Stimulated activated CD4-positive, alpha-beta T cell treated with anti-CD3 and anti-CD28 coated beads, TNF-alpha, amount 100 ng/mL, for 24 hours (primary cell): Measurements from ENCODE around the gene OR10G2.
"Not testable (repeated sequence)": the region's sequence is repeated elsewhere in the genome, so short reads cannot be mapped to it uniquely, and the experiment has no call there.

Experiments used
- DNase-seq, 3 experiments: peaks; one replicate each; pipeline ENCODE4 v3.0.0-alpha.2; 2020; ENCODE audit warnings: low read depth in 3 of 3

The OR10G2 gene, protein sequence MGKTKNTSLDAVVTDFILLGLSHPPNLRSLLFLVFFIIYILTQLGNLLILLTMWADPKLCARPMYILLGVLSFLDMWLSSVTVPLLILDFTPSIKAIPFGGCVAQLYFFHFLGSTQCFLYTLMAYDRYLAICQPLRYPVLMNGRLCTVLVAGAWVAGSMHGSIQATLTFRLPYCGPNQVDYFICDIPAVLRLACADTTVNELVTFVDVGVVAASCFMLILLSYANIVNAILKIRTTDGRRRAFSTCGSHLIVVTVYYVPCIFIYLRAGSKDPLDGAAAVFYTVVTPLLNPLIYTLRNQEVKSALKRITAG

DNA sequence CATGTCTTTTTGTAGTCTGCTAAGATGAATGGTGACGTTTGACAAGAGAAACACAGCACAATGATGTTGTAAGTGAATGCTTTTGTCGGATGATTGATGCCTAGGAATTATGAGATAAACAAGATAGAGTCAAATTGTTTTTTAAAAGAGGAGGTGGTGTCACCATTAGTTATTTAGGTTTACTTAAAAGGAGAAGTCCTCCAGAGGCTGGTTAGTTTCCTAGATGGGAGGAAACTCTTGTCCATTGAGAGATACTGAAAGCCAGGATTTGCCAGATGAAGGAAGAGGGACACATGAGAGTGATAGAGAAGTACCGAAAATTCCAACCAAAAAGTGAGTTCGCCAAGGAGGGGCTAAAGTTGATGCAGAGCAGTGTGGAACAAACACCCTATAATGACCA, at the start of gene OR10G2:
OR10G2 (minus strand) TSS at position 101 of the 400 bp plus-strand sequence; CDS start at position 3, 98 bp downstream.
- no peak for DNase-seq

DNA sequence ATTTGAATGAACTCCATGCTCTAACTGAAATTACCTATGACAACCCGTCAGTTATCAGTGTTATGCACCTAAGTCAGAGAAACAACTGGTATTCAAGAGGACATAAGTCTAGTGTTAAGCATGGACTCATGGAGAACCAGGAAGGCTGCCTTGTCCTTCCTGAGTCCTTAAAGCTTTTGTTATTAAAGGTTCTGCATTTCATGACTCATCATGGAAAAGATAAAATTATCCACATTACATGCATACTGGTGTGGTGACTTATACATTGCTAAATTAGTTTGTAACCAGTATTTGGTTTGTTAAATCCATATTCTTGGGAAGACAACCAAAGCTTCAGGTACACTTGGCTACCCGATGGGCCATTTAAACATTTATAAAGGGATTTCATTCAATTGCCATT, 45.3 kb upstream of the OR10G2 start:
- no peak for DNase-seq

DNA sequence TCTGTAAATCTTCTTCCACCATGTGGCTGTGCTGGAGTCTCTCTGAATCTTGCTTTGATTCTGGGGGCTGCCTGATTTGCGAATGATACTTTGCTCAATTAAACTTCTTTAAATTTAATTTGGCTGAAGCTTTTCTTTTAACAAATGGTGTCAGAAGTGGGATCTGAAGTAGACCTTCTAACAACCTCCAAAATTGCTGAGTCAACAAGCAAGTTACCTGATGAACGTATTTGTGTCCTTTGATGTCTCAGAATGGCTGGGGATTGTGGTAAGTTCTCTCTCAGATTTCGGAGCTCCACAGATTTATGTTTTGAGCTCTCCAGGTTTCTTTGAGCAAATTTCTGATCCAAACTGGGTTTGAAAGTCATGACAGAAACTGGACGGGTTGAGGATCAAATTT, 40.8 kb upstream of the OR10G2 start:
- no peak for DNase-seq

DNA sequence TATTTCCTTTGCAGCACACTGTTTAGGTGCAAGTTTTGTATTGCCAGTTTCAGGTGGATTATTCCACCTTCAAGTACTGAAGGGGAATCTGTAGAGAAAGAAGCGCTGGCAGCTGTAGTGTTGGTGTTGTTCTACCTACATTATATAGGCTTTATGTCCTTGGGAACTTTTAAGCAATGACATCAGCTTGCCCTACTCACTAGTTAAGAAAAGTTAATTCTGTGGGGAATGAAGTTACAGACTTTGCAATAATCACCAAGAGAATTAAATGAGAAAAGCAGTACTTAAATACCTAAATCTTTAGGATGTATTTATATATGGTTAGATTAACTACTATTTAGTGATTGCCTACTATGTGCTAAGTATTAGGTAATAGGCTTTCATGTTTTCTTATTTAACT, 39.0 kb upstream of the OR10G2 start, which contains the start of gene OR4E1:
OR4E1 (minus strand) TSS at position 101 of the 400 bp plus-strand sequence. CDS start 2,883 bp downstream, outside the sequence.
- no peak for DNase-seq

DNA sequence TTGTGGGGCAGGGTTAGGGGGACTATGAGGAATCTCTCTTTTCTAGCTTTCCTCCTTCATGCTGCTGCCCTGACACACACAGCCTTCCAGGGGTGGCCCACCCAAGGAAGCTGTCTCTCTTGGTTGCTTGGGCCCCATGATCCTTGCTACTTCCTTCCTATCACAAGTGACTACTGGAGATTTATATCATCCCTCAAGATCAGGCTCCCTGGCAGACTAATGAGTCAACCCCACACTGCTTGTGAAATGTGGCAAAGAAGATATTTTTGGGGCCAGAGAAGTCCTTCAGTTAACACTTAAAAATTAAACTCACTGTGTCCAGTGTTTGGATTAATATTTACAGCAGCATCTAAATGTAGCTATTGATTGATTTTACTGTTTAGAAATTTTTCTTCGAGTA, 37.4 kb upstream of the OR10G2 start:
- DNase-seq = no peak

DNA sequence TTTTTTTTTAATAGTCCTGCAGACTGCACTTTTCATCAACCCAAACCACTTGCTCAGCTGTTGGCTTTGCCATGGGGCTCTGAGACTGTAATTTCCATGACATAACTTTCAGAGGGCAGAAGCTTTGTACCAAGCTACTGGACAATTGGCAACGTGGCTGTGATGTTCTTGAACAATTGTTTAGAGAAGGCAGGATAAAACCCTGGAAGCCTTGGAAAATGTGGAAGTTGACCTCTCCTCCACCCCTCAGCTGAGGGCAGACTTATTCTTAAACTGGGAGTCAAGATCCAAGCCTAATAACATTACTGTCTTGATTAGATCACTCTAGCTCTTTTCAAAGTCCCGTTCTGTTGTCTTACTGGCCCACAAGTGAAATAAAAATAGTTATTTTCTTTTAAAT, 36.6 kb upstream of the OR10G2 start:
- DNase-seq = no peak

DNA sequence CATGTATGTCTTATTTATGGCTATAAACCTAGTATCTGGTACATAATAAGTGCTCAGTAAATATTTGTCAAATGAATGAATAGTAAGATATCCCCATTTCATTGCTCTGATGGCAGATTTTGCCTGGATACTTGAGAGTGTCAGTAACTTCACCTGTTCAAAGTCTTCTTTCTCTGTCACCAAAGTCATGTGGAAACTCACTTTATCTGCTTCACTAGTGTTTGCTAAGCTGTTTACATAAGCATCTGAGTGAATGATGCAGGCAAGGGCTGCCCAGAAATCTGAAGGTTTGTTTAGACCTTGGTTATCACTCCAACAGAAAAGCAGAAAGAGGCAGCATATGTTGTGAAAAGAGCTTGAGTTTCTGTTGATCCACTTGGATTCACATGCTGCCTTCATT, 34.5 kb upstream of the OR10G2 start:
- no peak for DNase-seq

DNA sequence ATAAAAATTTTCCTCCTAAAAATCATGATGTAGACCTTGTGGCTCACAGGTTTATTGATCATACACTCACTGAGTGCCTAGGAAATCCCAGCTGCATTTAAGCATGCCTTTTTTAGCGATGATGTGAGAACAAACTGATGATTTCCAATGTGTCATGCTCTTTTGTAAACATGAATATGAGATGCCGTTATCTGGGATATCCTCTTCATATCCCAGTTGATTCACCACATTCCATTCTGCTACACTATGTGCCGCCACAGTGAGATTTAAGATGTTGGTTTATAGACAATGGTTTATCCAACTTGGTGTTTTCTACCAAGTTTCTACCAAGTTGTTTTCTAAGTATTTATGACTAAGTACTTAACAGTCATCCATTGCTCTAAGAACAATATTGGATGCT, 33.6 kb upstream of the OR10G2 start:
- DNase-seq = no peak

DNA sequence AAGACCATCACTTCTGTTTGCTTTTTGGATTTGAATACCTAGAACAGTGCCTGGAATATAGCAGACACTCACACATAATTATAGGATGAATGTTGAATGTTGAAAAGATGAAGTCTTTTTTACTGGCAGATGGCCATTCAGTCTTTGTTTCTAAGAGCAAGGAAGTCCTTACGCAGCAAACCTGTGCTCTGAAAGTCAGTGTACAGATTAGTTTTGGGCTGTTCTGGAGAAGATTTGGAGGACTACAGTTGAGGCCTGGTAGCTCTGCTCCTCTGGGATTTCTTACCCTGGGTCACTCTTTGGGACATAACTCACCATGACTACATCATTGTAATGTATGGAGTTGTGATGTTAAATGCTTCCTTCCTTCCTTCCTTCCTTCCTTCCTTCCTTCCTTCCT, 22.2 kb upstream of the OR10G2 start:
- no peak for DNase-seq

DNA sequence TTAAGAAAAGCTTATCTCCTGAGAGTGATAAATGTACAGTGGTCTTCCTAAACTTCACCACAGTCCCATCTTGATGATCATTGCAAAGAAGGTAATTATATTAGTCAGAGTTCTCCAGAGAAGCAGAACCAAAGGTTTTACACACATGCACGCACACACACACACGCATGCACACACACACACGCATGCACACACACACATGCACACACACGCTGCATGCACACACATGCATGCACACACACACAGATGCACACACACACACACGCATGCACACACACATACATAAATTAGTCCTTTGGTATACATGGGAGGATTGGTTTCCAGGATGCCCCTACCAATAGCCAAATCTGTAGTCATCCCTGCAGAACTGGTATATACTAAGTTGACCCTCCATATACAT, 19.5 kb upstream of the OR10G2 start:
- no peak for DNase-seq

DNA sequence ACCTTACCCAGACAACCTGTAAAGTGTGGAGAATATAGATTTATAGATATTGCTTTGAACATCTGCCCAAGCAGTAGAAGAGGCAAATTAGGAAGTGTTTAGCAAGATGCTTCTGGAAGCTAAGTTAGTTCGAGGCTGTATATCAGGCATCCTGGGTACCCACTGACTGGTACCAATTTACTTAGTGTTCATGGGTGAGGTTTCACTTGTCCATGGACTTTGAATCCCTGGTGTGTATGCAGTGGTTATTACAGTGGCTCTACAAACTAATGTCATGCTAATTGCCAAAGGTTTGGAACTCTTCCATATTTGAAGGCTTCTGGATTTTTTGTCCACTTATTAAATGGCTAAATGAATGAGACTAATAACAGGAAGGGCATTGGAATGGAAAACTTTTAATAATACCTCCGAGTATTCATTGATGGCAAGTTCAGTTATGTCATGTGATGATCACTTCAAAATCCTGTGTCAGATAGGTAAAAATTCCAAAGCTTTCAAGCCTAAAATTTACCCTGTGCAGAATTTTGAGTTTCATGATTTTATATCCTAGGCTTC, 18.7 kb upstream of the OR10G2 start, which contains the start of gene OR4E2:
OR4E2 (plus strand) TSS at position 505 of the 555 bp plus-strand sequence. CDS start 11,248 bp downstream, outside the sequence.
- no peak for DNase-seq

DNA sequence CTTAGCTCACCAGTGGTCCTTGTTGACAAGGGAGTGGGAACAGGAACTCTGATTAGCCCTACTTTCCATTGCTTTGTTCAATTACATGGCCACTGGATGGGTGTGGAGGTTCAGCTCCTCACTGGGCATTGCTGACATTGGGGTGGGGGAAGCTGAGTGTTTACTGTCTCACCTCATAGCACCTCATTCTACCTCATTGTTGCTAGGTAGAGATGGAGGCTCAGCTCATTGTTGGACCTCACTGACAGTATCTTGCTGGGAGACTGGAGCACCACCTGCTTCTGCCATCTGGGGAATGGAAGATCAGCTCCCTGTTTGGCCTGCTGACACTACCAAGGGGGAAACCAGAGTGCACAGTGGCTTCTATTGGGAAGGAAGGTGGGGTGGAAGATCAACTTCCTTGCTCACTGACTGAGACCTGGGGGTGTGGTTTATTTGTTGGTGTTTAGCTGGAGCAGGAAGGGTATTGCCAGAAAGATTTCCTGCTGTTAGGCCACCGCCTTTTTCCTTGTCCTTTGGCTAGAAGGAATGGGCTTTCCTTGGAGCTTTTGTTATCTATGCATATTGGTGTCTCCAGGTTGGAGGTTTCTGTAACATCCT, 17.6 kb upstream of the OR10G2 start:
- DNase-seq = no peak

DNA sequence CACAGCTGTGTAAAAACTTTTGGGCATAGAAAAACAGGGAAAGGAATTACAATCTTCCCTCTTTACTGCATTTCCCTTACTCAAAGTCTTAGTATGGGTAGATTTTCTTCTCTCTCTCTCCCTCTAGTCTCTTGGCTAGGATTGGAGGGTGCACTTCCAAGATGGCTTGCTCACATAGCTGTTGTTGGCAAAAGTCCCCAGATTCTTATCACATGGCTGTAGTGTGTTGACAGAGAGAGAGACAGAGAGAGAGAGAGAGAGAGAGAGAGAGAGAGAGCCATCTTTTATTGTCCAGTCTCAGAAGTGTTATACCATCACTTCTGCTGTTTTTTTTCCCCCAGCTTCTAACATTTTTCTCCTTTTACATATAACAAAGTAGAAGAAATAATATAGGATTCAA, 12.6 kb upstream of the OR10G2 start:
- no peak for DNase-seq

DNA sequence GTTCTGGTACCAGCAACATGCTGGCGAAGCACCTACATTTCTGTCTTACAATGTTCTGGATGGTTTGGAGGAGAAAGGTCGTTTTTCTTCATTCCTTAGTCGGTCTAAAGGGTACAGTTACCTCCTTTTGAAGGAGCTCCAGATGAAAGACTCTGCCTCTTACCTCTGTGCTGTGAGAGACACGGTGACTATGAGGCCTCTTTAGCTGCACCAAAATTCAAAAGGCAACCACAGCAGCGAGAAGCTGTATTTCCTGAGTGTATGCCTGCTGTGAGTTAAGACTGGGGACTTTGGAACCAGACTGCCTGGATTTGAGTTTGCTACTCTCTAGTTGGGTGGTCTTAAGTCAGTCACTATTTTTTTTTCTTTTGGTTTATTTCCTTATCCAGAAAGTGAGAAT, 8.7 kb upstream of the OR10G2 start:
- DNase-seq = no peak

DNA sequence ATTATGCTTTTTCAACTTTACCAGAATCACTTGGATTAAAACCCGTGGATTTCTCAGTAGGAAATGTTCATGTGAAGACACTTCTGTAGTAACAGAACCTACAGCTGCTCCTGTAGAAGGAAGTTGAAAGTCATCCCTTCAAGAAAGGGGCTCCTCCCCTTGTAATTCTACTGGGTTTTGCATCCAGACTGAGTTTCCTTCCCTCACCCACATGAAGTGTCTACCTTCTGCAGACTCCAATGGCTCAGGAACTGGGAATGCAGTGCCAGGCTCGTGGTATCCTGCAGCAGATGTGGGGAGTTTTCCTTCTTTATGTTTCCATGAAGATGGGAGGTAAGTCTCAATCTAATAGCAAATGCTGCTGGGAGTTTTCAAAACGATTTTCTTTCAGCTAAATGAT, 7.9 kb upstream of the OR10G2 start:
- no peak for DNase-seq

DNA sequence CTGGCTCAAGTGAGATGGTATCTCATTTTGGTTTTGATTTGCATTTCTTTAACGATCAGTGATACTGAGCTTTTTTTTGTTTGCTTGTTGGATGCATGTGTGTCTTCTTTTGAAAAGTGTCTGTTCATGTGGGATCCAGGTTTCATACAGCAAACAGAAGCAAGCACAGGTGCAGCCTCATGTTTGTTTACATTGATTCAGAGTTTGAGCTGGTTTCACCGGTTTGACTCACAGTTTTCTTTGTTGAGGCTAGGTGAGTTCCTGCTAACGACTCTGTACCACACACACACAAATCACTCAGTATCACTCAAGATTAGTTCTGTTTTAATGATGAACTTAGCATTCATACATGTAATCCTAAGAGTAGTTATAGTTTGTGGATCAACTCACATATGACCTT, 3.7 kb downstream of the OR10G2 start:
- DNase-seq = no peak

DNA sequence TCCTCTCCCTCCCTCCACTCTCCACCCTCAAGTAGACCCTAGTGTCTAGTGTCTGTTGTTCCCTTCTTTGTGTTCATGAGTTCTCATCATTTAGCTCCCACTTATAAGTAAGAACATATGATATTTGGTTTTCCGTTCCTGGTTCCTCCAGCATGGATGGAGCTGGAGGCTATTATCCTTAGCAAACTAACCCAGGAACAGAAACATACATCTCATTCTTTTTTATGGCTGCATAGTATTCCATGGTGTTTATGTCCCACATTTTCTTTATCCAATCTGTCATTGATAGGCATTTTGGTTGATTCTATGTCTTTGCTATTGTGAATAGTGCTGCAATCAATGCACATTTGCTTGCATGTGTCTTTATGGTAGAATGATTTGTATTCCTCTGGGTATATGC, 4.2 kb downstream of the OR10G2 start:
- DNase-seq = not testable (repeated sequence)

DNA sequence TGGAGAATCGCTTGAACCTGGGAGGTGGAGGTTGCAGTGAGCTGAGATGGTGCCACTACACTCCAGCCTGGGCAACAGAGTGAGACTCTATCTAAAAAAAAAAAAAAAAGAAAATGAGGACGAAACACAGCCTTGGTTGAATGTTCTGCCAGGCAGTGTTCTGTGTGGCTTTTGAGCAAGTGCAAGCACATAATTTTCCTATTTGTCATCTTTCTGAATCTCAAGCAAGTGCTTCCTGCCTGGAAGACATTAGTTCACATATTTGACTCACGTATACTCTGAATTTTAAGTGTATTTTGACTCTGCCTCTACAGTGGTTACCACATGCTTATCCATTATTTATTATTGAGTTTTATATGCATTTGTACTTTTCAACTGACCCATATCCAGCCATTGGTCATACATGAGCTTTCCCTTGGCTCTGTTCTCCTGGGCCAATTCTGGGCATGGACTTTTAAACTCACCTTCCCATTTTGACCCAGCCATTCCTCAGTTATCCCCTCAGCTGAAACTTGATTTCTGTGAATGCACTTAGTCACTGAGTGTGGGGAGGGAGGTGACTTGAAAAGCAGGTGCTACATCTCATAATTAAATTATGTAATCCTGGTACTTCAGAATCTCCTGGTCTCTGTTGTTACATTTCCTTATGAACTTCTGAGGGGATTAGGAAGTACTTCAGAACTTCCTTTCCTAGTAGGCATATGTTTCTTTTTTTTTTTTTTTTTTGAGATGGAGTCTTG, 8.1 kb downstream of the OR10G2 start:
- DNase-seq = no peak

DNA sequence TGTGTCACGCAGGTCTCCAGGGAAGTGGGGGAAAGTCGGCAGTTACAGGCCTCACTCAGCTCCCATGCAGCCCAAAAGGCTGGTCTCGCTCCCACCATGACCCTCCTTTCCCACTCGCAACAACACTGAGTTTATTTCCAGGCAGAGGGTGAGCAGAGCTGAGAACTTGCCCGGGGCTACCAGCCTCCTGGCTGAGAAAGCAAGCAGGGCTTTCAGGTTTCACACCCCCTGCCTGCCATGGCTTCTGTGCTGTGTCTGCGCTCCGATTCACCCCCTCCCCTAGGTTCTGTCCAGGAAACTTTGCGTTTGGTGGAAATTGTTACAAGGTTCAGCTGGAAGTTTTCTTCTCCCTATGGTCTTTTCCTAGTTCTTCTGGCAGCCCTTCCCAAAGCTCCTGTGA, 17.1 kb downstream of the OR10G2 start:
- DNase-seq = no peak

DNA sequence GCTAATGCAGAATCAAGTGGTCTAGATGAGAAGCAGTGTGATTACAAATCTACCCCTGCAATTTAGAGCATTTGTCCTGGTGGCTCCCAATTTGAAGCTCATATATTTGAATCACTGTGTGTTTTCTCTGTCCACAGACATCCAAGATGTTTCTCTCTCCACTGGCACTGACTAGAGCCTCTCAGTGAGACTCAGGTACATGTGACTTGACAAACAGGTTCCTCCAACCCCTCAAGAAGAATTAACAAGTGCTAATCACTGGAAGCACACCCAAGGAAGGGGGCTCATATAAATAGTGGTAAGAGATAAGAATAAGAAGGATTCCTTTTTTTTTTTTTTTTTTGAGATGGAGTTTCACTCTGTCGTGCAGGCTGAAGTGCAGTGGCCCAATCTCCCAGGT, 20.5 kb downstream of the OR10G2 start:
- no peak for DNase-seq

DNA sequence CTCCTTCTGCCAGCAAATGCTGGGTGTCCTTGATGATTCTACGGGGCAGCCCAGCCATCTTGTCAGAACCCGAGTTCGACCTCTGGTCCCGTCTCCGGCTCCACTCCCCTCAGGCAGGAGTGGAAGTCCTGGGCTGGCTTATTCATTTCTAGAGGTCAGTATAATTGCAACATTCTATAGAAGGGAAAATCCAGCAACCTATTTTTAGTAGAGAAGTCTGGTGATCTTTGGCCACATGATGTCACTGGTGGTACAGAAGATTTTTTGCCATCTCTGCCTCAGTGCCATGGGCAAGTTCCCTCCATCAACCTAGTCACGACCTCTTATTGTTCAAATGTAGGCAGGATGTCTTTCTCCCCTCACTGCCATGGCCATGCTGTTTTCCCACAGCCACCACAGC, 22.4 kb downstream of the OR10G2 start:
- no peak for DNase-seq

DNA sequence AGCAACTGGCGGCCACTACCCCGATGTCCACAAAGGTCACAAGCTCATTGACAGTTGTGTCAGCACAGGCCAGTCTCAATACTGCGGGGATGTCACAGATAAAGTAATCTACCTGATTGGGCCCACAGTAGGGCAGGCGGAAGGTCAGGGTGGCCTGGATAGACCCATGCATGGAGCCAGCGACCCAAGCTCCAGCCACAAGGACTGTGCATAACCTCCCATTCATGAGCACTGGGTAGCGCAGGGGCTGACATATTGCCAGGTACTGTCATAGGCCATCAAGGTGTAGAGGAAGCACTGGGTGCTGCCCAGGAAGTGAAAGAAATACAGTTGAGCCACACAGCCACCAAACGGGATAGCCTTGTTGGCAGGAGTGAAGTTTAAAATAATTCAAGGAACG, 32.6 kb downstream of the OR10G2 start:
- DNase-seq = not testable (repeated sequence)

DNA sequence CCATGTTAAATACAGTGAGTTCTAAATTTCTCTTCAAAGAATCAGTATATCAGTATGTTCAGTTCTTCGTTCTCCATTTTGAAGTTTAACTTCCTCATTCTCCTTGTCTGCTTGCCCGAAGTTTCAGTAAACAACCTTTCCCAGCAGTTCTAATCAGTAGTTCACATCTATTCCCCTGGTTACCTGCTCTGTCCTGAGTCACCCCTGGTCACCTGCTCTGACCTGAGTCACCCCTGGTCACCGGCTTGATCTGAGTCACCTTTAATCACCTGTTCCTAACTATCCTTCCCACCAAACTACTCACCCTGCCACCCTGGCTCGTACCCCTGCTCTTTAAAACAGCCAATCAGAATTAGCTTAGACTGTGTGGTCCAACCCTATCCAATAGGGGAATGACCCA, 45.4 kb downstream of the OR10G2 start:
- DNase-seq = no peak
